GM12801 (cell line): Measurements from ENCODE around the gene PLCB4.

Experiments
- CTCF ChIP-seq: IDR thresholded peaks from one replicate; pipeline ENCODE4 v1.5.1; 2011; ENCODE audit warnings: control low read depth; ENCODE audit not compliant: insufficient read length; ENCODE audit errors: extremely low read depth

The PLCB4 gene

GRCh38 chr20:9523636-9524035 lies 454.7 kb downstream of the PLCB4 start:
- no peak for TF ChIP-seq CTCF
